Liver (tissue), 9 donors: ENCODE results near the gene FAM53B. TPM values are rescaled to one million over a fixed set of nuclear protein-coding genes. Genes with fewer than 3 reads are reported as not detected.

ENCODE experiments used
- DNase-seq: peaks from one replicate; pipeline ENCODE4 v3.0.0-alpha.2; 2017; ENCODE audit warnings: low spot score
- H3K27ac ChIP-seq, 2 donors: one replicate each; pipeline ENCODE4 v1.7.0; 2013; ENCODE audit warnings: inconsistent platforms in 2 of 2, low read length in 2 of 2, control low read depth in 1 of 2, low read depth in 1 of 2, mild to moderate bottlenecking in 1 of 2
- H3K27me3 ChIP-seq, 4 donors: one replicate each; pipeline versions ENCODE4 v1.6.1 to v1.7.0; 2013; ENCODE audit warnings: low read length in 3 of 4, inconsistent platforms in 1 of 4, mild to moderate bottlenecking in 1 of 4, moderate library complexity in 1 of 4; ENCODE audit not compliant: control insufficient read depth in 4 of 4, insufficient read depth in 4 of 4
- H3K36me3 ChIP-seq, 4 donors: one replicate each; pipeline versions ENCODE4 v1.6.1 to v1.7.0; 2013; ENCODE audit warnings: low read length in 3 of 4, mild to moderate bottlenecking in 3 of 4, low read depth in 1 of 4, moderate library complexity in 1 of 4; ENCODE audit not compliant: control insufficient read depth in 4 of 4, insufficient read depth in 3 of 4
- H3K4me1 ChIP-seq, 4 donors: one replicate each; pipeline versions ENCODE4 v1.6.1 to v1.7.0; 2013; ENCODE audit warnings: low read length in 3 of 4, mild to moderate bottlenecking in 3 of 4, moderate library complexity in 1 of 4; ENCODE audit not compliant: control insufficient read depth in 4 of 4, insufficient read depth in 4 of 4
- H3K4me3 ChIP-seq, 3 donors: one replicate each; pipeline versions ENCODE4 v1.6.1 to v1.7.0; 2013; ENCODE audit warnings: low read length in 3 of 3, control low read depth in 1 of 3, low read depth in 1 of 3, mild to moderate bottlenecking in 1 of 3
- H3K9ac ChIP-seq, 2 donors: one replicate each; pipeline ENCODE4 v1.7.0; 2013; ENCODE audit warnings: low read length in 2 of 2, mild to moderate bottlenecking in 2 of 2, moderate library complexity in 2 of 2, control low read depth in 1 of 2, low read depth in 1 of 2
- H3K9me3 ChIP-seq, 4 donors: one replicate each; pipeline versions ENCODE4 v1.6.1 to v1.7.0; 2013; ENCODE audit warnings: low read length in 3 of 4; ENCODE audit not compliant: control insufficient read depth in 4 of 4
- EGR1 ChIP-seq, 2 donors: IDR thresholded peaks; 2 replicates each; pipeline ENCODE4 v1.6.1; 2016 to 2018; ENCODE audit warnings: antibody characterized with exemption in 2 of 2, low read depth in 2 of 2
- GABPA ChIP-seq, 2 donors: IDR thresholded peaks in 1 of 2; conservative IDR thresholded peaks in 1 of 2; 2 replicates each; pipeline ENCODE4 v1.6.1; 2016; ENCODE audit warnings: antibody characterized with exemption in 2 of 2, mild to moderate bottlenecking in 1 of 2, moderate library complexity in 1 of 2
- NR2F2 ChIP-seq: IDR thresholded peaks from 2 replicates; pipeline ENCODE4 v1.6.1; 2016; ENCODE audit warnings: antibody characterized with exemption
- RXRA ChIP-seq, 2 donors: IDR thresholded peaks; 2 replicates each; pipeline ENCODE4 v1.6.1; 2017 to 2018; ENCODE audit warnings: antibody characterized with exemption in 2 of 2, mild to moderate bottlenecking in 1 of 2
- SP1 ChIP-seq: IDR thresholded peaks from 2 replicates; pipeline ENCODE4 v1.6.1; 2018; ENCODE audit warnings: antibody characterized with exemption, mild to moderate bottlenecking
- YY1 ChIP-seq: IDR thresholded peaks from 2 replicates; pipeline ENCODE4 v1.6.1; 2016; ENCODE audit warnings: antibody characterized with exemption, mild to moderate bottlenecking
- WGBS: extraction: QIAGEN DNeasy Blood & Tissue Kit; methylation state at CpG from one replicate; pipeline ENCODE4 v1.1.7; 2013; 5-methylcytosine and 5-hydroxymethylcytosine counted together
- polyA plus RNA-seq, 2 donors: library from polyadenylated mRNA; stranded (reverse) in 1 of 2; unstranded in 1 of 2; fragments of 200-250 nt in 1 of 2; fragments of >200 nt in 1 of 2; fragmentation: Nextera tagmentation in 1 of 2; extraction: Ambion mirVana in 1 of 2; gene quantifications; one replicate each; pipeline versions ENCODE4 v1.2.1 to v1.2.3, GENCODE V29; 2013 to 2015
- total RNA-seq, 2 donors: library from RNA; depleted of rRNA; stranded (reverse); fragments of >200 nt; gene quantifications; one replicate each; pipeline ENCODE4 v1.2.3, GENCODE V29; 2014
- TF ChIP-seq, protein P1 (sequence below): IDR thresholded peaks from 2 replicates; pipeline ENCODE4 v1.6.1; 2016; ENCODE audit warnings: antibody characterized with exemption
- TF ChIP-seq, protein P2 (sequence below): IDR thresholded peaks from 2 replicates; pipeline ENCODE4 v1.6.1; 2016; ENCODE audit warnings: antibody characterized with exemption
- TF ChIP-seq, protein P3 (sequence below): IDR thresholded peaks from 2 replicates; pipeline ENCODE4 v1.6.1; 2016; ENCODE audit warnings: antibody characterized with exemption, mild to moderate bottlenecking
- donor health status: healthy.
- donor health status: healthy.
- donor health status: healthy.
- donor health status: healthy.
- donor health status: healthy.

Gene FAM53B
- total and polyA plus RNA-seq, 4 donors, result 1.1 to 24.0 (median 6.3) TPM

DNA sequence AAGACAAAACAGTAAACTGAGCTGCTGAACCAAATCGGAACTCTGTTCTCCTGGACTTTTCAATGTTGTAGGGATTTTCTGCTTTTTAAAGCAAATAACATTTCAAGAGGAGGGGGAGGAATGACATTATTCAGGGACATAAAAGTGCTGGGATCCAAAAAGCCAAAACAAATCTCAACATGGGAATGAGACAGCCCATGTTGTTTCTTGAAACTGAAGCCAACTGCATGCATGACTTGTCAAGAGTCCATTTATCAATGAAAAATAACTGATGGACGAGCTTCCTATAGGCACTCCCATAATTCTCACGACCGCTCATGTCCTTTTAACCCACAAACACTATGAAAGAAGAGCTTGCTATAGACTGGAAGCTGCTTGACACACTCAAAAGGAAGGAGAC, 27.8 kb downstream of the FAM53B start:
- no peak for DNase-seq
- TF ChIP-seq, protein P1, sequence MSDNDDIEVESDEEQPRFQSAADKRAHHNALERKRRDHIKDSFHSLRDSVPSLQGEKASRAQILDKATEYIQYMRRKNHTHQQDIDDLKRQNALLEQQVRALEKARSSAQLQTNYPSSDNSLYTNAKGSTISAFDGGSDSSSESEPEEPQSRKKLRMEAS, result no peak
- TF ChIP-seq YY1 (no peak), NR2F2 (no peak), GABPA (IDR thresholded peaks at IDR 0.05 in 1 of 2, conservative IDR thresholded peaks at IDR 0.05 in 1 of 2) (no peak)
- TF ChIP-seq, protein P2, sequence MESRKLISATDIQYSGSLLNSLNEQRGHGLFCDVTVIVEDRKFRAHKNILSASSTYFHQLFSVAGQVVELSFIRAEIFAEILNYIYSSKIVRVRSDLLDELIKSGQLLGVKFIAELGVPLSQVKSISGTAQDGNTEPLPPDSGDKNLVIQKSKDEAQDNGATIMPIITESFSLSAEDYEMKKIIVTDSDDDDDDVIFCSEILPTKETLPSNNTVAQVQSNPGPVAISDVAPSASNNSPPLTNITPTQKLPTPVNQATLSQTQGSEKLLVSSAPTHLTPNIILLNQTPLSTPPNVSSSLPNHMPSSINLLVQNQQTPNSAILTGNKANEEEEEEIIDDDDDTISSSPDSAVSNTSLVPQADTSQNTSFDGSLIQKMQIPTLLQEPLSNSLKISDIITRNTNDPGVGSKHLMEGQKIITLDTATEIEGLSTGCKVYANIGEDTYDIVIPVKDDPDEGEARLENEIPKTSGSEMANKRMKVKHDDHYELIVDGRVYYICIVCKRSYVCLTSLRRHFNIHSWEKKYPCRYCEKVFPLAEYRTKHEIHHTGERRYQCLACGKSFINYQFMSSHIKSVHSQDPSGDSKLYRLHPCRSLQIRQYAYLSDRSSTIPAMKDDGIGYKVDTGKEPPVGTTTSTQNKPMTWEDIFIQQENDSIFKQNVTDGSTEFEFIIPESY, result no peak

DNA sequence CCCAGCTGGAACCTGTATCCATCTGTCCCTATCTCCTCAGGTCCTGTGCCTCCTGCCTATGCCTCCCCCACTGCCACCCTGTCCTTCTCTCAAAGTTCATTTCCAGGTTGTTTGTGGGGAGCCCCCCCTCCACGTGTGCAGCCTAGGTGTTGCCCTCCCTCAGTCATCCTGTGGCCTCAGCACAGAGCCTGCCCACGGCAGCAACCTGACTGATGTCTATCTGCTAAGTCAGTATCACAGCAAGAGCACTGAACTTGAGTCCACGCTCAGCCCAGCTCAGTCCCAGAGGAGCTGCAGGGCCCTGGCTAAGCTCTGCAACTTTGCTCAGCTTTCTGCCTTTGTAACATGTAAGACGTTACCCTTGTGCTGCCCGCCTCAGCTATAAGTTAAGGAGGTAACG, 28.7 kb downstream of the FAM53B start:
- H3K27me3 ChIP-seq, result no peaks in the 10 kb centered on the region
- peaks cover 2 to 10% (median 7%) of the 10 kb centered on the region in 4 donors for H3K4me1 ChIP-seq
- no peak overlapping the region for H3K9ac ChIP-seq
- no peaks in the 10 kb centered on the region for H3K36me3 ChIP-seq
- 66% methylated on average over 6 of the region's 6 CpGs for WGBS
- no peak overlapping the region for H3K4me3 ChIP-seq
- no peak overlapping the region for H3K27ac ChIP-seq
- no peaks in the 10 kb centered on the region for H3K9me3 ChIP-seq
- no peak for DNase-seq
- TF ChIP-seq EGR1 (IDR thresholded peaks at IDR 0.05; ENCODE audit: low read depth in 2 of 2), result no peak
- no peak for TF ChIP-seq RXRA (IDR thresholded peaks at IDR 0.05)
- TF ChIP-seq, protein P2, result no peak
- no peak for TF ChIP-seq SP1

More for the DNA sequence above, 27.8 kb downstream of the FAM53B start:
- no peak overlapping the region for H3K9ac ChIP-seq
- H3K27ac ChIP-seq, result no peak overlapping the region
- H3K4me1 ChIP-seq, result peaks cover 2 to 12% (median 10%) of the 10 kb centered on the region in 4 donors
- 85% methylated on average over 4 of the region's 4 CpGs for WGBS
- H3K27me3 ChIP-seq, result no peaks in the 10 kb centered on the region
- H3K36me3 ChIP-seq, result no peaks in the 10 kb centered on the region
- no peaks in the 10 kb centered on the region for H3K9me3 ChIP-seq
- no peak overlapping the region for H3K4me3 ChIP-seq

DNA sequence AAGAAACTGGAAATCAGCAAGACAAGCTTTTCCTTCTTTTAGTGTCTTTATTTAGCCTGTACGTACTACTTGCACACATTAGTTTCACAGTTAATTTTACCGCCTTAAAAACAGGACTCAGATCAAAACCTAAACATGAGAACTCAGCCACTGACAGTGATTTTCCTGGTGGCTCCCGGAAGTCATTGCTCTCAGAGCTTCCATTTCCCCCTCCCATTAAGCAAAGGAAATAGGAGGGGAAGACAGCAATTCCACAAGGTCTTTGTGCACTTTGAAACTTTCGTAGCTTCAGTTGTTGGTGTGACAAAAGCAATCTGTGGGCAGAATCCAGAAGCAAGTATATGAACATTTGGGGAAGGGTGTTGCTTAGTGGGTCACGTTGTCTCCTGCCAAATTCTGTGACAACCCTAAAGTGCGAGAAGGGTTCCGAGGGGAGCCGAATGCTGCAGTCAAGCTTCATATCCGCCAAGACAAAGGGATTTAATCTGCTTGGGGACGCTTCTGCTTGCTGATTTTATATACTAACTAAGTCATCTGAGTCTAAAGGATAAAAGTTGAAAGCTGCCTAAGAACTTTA, 30.4 kb downstream of the FAM53B start:
- no peaks in the 10 kb centered on the region for H3K9me3 ChIP-seq
- H3K27me3 ChIP-seq, result no peaks in the 10 kb centered on the region
- peaks cover 5 to 12% (median 12%) of the 10 kb centered on the region in 4 donors for H3K4me1 ChIP-seq
- no peak for DNase-seq
- peak overlapping the region in 1 of 2 donors; percentile 16 for H3K27ac ChIP-seq
- H3K4me3 ChIP-seq, result no peak overlapping the region
- 65% methylated on average over 10 of the region's 10 CpGs for whole genome bisulfite sequencing
- no peak overlapping the region for H3K9ac ChIP-seq
- H3K36me3 ChIP-seq, result no peaks in the 10 kb centered on the region
- TF ChIP-seq, protein P3, sequence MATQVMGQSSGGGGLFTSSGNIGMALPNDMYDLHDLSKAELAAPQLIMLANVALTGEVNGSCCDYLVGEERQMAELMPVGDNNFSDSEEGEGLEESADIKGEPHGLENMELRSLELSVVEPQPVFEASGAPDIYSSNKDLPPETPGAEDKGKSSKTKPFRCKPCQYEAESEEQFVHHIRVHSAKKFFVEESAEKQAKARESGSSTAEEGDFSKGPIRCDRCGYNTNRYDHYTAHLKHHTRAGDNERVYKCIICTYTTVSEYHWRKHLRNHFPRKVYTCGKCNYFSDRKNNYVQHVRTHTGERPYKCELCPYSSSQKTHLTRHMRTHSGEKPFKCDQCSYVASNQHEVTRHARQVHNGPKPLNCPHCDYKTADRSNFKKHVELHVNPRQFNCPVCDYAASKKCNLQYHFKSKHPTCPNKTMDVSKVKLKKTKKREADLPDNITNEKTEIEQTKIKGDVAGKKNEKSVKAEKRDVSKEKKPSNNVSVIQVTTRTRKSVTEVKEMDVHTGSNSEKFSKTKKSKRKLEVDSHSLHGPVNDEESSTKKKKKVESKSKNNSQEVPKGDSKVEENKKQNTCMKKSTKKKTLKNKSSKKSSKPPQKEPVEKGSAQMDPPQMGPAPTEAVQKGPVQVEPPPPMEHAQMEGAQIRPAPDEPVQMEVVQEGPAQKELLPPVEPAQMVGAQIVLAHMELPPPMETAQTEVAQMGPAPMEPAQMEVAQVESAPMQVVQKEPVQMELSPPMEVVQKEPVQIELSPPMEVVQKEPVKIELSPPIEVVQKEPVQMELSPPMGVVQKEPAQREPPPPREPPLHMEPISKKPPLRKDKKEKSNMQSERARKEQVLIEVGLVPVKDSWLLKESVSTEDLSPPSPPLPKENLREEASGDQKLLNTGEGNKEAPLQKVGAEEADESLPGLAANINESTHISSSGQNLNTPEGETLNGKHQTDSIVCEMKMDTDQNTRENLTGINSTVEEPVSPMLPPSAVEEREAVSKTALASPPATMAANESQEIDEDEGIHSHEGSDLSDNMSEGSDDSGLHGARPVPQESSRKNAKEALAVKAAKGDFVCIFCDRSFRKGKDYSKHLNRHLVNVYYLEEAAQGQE, result no peak
- peak in 1 of 2 donors; percentile 20 for TF ChIP-seq GABPA (IDR thresholded peaks at IDR 0.05 in 1 of 2, conservative IDR thresholded peaks at IDR 0.05 in 1 of 2)
